ENCODE measurements around the gene S100A1.

The S100A1 gene

GRCh38 chr1:153680120-153680403 lies 51.8 kb downstream of the S100A1 start:
- no peak for DNase-seq

All from nucleus accumbens (tissue), 56 donors.